K562 (cell line): Measurements from ENCODE around the gene SH3GL3. TPM values are rescaled to one million over a fixed set of nuclear protein-coding genes. Genes with fewer than 3 reads are reported as not detected.

ENCODE experiments used
- ATAC-seq: fragments of 200-7000 bp; cut with Tn5 transposase; 3 replicates; pipeline ENCODE4 v1.9.1; 2020; ENCODE audit warnings: moderate library complexity
- BruUV-seq: library from RNA; stranded (reverse); fragments of 400-500 nt; replicated peaks from 2 replicates; lab custom pipeline; 2021; lab: Mats Ljungman, UMichigan
- CTCF ChIA-PET: fragments of 300-600 bp; formaldehyde crosslinking; extraction: SDS; loops from one replicate; lab custom pipeline; 2021; ENCODE audit warnings: low intra/inter-chr PET ratio; lab: Yijun Ruan, JAX
- POLR2A ChIA-PET: fragments of 300-600, 350-650 bp; sonication (Branson Sonifier 250); formaldehyde crosslinking; extraction: SDS; loops from one replicate; lab custom pipeline; 2021; ENCODE audit warnings: antibody characterized with exemption, inconsistent platforms; lab: Yijun Ruan, JAX
- DNase-seq, 4 experiments: peaks; one replicate each; pipeline versions ENCODE4 v3.0.0 to v3.0.0-alpha.2; 2011 to 2018; ENCODE audit warnings: low spot score in 3 of 4, mixed read lengths in 3 of 4; ENCODE audit errors: extremely low read depth in 1 of 4
- FAIRE-seq: peaks from 2 replicates; lab custom pipeline; 2011; peaks lifted over from hg19 to GRCh38; lab: Jason Lieb, UNC
- H2AFZ ChIP-seq: 2 replicates; pipeline ENCODE4 v1.6.0; 2011; ENCODE audit warnings: low read depth, low read length, control low read depth, inconsistent platforms
- H3K27ac ChIP-seq: fragments of 200-600 bp; 3 replicates; pipeline ENCODE4 v1.8.0; 2011; ENCODE audit warnings: low read depth, mild to moderate bottlenecking, control low read depth, inconsistent platforms, low read length, moderate library complexity, mixed read lengths; ENCODE audit errors: extremely low read depth
- H3K27me3 ChIP-seq, 2 experiments: fragments of 300-600 bp in 1 of 2; 2 replicates in 1 of 2; 3 replicates in 1 of 2; pipeline versions ENCODE4 v1.6.0 to v1.8.0; 2011; ENCODE audit warnings: inconsistent platforms in 2 of 2, low read length in 2 of 2, mild to moderate bottlenecking in 1 of 2, mixed read lengths in 1 of 2, moderate library complexity in 1 of 2; ENCODE audit not compliant: control insufficient read depth in 2 of 2, insufficient read depth in 2 of 2
- H3K36me3 ChIP-seq: fragments of 300-600 bp; 3 replicates; pipeline ENCODE4 v1.8.0; 2011; ENCODE audit warnings: mild to moderate bottlenecking, low read length, inconsistent platforms; ENCODE audit not compliant: control insufficient read depth, insufficient read depth
- H3K4me1 ChIP-seq, 2 experiments: fragments of 200-600 bp in 1 of 2; replicated peaks in 1 of 2; 2 replicates in 1 of 2; 3 replicates in 1 of 2; pipeline versions ENCODE4 v1.5.1 to v1.8.0; 2011; ENCODE audit warnings: inconsistent platforms in 2 of 2, low read length in 2 of 2, mild to moderate bottlenecking in 1 of 2, mixed read lengths in 1 of 2, moderate library complexity in 1 of 2; ENCODE audit not compliant: control insufficient read depth in 2 of 2, insufficient read depth in 2 of 2
- H3K4me2 ChIP-seq: 2 replicates; pipeline ENCODE4 v1.6.1; 2011; ENCODE audit warnings: low read length, control low read depth, inconsistent platforms, mixed read lengths; ENCODE audit not compliant: insufficient read depth
- H3K4me3 ChIP-seq: fragments of 200-600 bp; sonication (generic), shearing (Covaris generic); 2 replicates; pipeline ENCODE4 v1.5.1; 2016; ENCODE audit warnings: control low read depth, inconsistent platforms
- H3K79me2 ChIP-seq: fragments of 200-600 bp; 3 replicates; pipeline ENCODE4 v1.8.0; 2011; ENCODE audit warnings: low read length, inconsistent platforms; ENCODE audit not compliant: control insufficient read depth, insufficient read depth
- H3K9ac ChIP-seq, 2 experiments: 2 replicates each; pipeline versions ENCODE4 v1.6.0 to v1.6.1; 2011; ENCODE audit warnings: low read depth in 2 of 2, low read length in 2 of 2, control low read depth in 1 of 2, inconsistent platforms in 1 of 2, mild to moderate bottlenecking in 1 of 2, mixed read lengths in 1 of 2; ENCODE audit not compliant: insufficient read depth in 1 of 2
- H3K9me1 ChIP-seq: one replicate; pipeline ENCODE4 v1.6.0; 2011; ENCODE audit warnings: inconsistent platforms, mild to moderate bottlenecking, low read length, moderate library complexity; ENCODE audit not compliant: control insufficient read depth, insufficient read depth
- H3K9me3 ChIP-seq: replicated peaks from 2 replicates; pipeline ENCODE4 v1.5.1; 2011; ENCODE audit warnings: low read depth, low read length, inconsistent platforms; ENCODE audit not compliant: control insufficient read depth, insufficient read depth
- H4K20me1 ChIP-seq: replicated peaks from 2 replicates; pipeline ENCODE4 v1.6.1; 2011; ENCODE audit warnings: low read length, inconsistent platforms, mixed read lengths; ENCODE audit not compliant: control insufficient read depth, insufficient read depth
- HNRNPUL1 ChIP-seq: fragments of 200-400 bp; formaldehyde crosslinking; IDR thresholded peaks from 2 replicates; pipeline ENCODE4 v1.6.1; 2017; ENCODE audit warnings: low read length
- HOMEZ ChIP-seq: fragments of 250-450 bp; sonication (Bioruptor Pico); IDR thresholded peaks from 2 replicates; pipeline ENCODE4 v1.4.0; 2020; ENCODE audit warnings: mild to moderate bottlenecking, moderate library complexity
- NFIC ChIP-seq: fragments of 450-650 bp; IDR thresholded peaks from 2 replicates; pipeline ENCODE4 v1.6.1; 2017; ENCODE audit warnings: mild to moderate bottlenecking, inconsistent platforms
- ZBTB40 ChIP-seq, 2 experiments: fragments of 450-650 bp in 1 of 2; sonication (generic) in 1 of 2; formaldehyde crosslinking in 1 of 2; IDR thresholded peaks; 2 replicates each; pipeline versions ENCODE4 v1.7.1 to v1.9.0; 2016 to 2022; ENCODE audit warnings: inconsistent platforms in 1 of 2, mild to moderate bottlenecking in 1 of 2, missing genetic modification reagents in 1 of 2
- WGBS: fragments of 100-300 bp; shearing (Covaris generic); methylation state at CpG from one replicate; pipeline ENCODE4 v1.1.6; 2016; ENCODE audit warnings: low coverage, mixed read lengths; ENCODE audit not compliant: insufficient coverage; ENCODE audit errors: missing lambda C conversion rate; 5-methylcytosine and 5-hydroxymethylcytosine counted together
- in situ Hi-C: fragments of 300-500 bp; cut with MboI; formaldehyde crosslinking; loops from 4 replicates; pipeline ENCODE4 v1.15.0; 2018; ENCODE audit warnings: inconsistent platforms, mixed read lengths
- intact Hi-C: fragments of 100-400 bp; cut with micrococcal nuclease; formaldehyde crosslinking; loops from 2 replicates; pipeline ENCODE4 v1.14.2; 2022
- polyA plus RNA-seq, 8 experiments: library from polyadenylated mRNA; depleted of rRNA in 4 of 8; stranded (reverse) in 5 of 8; unstranded in 3 of 8; fragments of >200 nt; fragmentation: Nextera tagmentation in 2 of 8; fragmentation: Illumina TruSeq in 1 of 8; extraction: Ambion mirVana in 2 of 8; extraction: Trizol in 1 of 8; gene quantifications; 2 replicates each; pipeline versions ENCODE4 v1.2.1 to v1.2.3, GENCODE V29; 2011 to 2014; ENCODE audit warnings: inconsistent platforms in 1 of 8, missing spikeins in 1 of 8
- total RNA-seq, 7 experiments: library from RNA; depleted of rRNA in 6 of 7; stranded (reverse); fragments of >200 nt in 6 of 7; fragmentation: Illumina TruSeq in 2 of 7; extraction: Trizol in 2 of 7; gene quantifications; 2 replicates each; pipeline versions ENCODE4 v1.2.1 to v1.2.3, GENCODE V29; 2011 to 2021; ENCODE audit warnings: low replicate concordance in 1 of 7

Gene SH3GL3
- total and polyA plus RNA-seq, 9 of the 15 experiments (the other 6 are each of a cell fraction or from before 2014, with no cell fraction given): 3.9 to 16.0 (median 9.7) TPM

GRCh38 chr15:83561661-83562060 is 114.5 kb downstream of the SH3GL3 start:
- ChIA-PET CTCF (interaction anchor here (4.3 kb wide), 1 partner anchor 123 kb away, joined by 54 read pairs; no protein-coding TSS in a partner anchor), POLR2A (interaction anchor here (0.6 to 1.6 kb wide), 2 partner anchors 65 to 115 kb away, joined by 3 to 4 read pairs; partner anchors contain the start of gene SH3GL3)
- ATAC-seq (no peak), FAIRE-seq (no peak), DNase-seq (no peak)
- Histone ChIP-seq H4K20me1 (no peaks in the 10 kb centered on the region), H3K9me1 (no peaks in the 10 kb centered on the region), H3K27ac (no peak overlapping the region), H3K9me3 (no peaks in the 10 kb centered on the region), H3K9ac (no peak overlapping the region), H2AFZ (no peak overlapping the region), H3K4me2 (no peak overlapping the region), H3K79me2 (0 out of 3 replicates have a peak, but pooled peaks cover 5% of the 10 kb centered on the region), H3K36me3 (no peaks in the 10 kb centered on the region), H3K27me3 (no peaks in the 10 kb centered on the region), H3K4me1 (peaks cover 0 to 1% of the 10 kb centered on the region in 2 experiments; a peak in 2 of 5 replicates), H3K4me3 (no peak overlapping the region)
- no TSS peak for BruUV-seq
- TF ChIP-seq HOMEZ (CRISPR knock-in tag): no peak
- peak; percentile 39 for TF ChIP-seq NFIC
- intact Hi-C loops: loop anchor here (10.0 kb wide), 1 partner anchor 463 kb away; no protein-coding TSS in a partner anchor
- in situ Hi-C loops: no loop called here

- no peaks in the 10 kb centered on the region for H3K36me3 ChIP-seq
- no peak overlapping the region for H3K4me3 ChIP-seq
- H3K27ac ChIP-seq: no peak overlapping the region
- H3K4me1 ChIP-seq: no peaks in the 10 kb centered on the region
- no peaks in the 10 kb centered on the region for H3K79me2 ChIP-seq
- H3K27me3 ChIP-seq: no peaks in the 10 kb centered on the region
- no peaks in the 10 kb centered on the region for H3K9me3 ChIP-seq
- no peak overlapping the region for H3K9ac ChIP-seq
- DNase-seq: no peak
- in situ Hi-C loops (no loop called here), intact Hi-C loops (loop anchor here (10.0 kb wide), 1 partner anchor 460 kb away; no protein-coding TSS in a partner anchor)
- H3K4me2 ChIP-seq: no peak overlapping the region
- H2AFZ ChIP-seq: no peak overlapping the region
- FAIRE-seq: peak; percentile 59
- ChIA-PET POLR2A (interaction anchor here (1.0 kb wide), 1 partner anchor 18 kb away, joined by 3 read pairs; no protein-coding TSS in a partner anchor), CTCF (no interaction called here)
- WGBS: 18% methylated on average over 3 of the region's 3 CpGs
- no peaks in the 10 kb centered on the region for H3K9me1 ChIP-seq
- H4K20me1 ChIP-seq: no peaks in the 10 kb centered on the region
- ATAC-seq: no peak
- no TSS peak for BruUV-seq
- TF ChIP-seq ZBTB40 (IDR thresholded peaks at IDR 0.05) (peak; percentile 70), ZBTB40 (CRISPR knock-in tag; IDR thresholded peaks at IDR 0.05) (peak; percentile 29; the same call in 1 of the 2 replicates), HNRNPUL1 (no peak)
Measured at GRCh38 chr15:83565138-83565537, 118.0 kb downstream of the SH3GL3 start.
